DOHH2 (cell line): Measurements from ENCODE around the gene NAALAD2.

Experiments used
- EZH2phosphoT487 ChIP-seq: fragments of 200-600 bp; sonication (generic); IDR thresholded peaks from 2 replicates; pipeline ENCODE4 v1.6.1; 2017; ENCODE audit warnings: borderline replicate concordance, mild to moderate bottlenecking, antibody characterized with exemption, low read length, moderate library complexity, mixed read lengths
- TF ChIP-seq, protein P1 (sequence below): fragments of 200-600 bp; sonication (generic); IDR thresholded peaks from one replicate; pipeline ENCODE4 v1.5.1; 2014; ENCODE audit warnings: antibody characterized with exemption, mild to moderate bottlenecking, low read depth, low read length; ENCODE audit not compliant: poor library complexity, severe bottlenecking

DNA sequence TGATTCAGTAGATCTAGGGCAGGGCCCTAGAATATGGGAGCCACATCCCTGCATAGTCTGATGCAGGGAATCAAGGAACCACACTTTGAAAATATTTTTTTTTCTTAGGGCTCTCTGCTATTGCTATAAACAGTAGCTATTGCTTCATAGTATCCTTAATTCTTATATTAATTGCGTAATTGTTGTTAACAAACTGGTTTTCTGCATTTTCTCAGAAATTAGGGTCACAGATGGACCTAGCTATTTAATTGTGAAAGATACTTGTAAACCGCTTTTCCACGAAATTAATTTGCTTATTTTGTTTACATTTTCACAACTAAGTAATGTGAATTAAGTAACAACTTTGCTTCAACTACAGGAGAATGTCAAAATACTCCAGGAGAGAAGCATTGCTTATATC lies 34.1 kb downstream of the NAALAD2 start:
- TF ChIP-seq, protein P1, sequence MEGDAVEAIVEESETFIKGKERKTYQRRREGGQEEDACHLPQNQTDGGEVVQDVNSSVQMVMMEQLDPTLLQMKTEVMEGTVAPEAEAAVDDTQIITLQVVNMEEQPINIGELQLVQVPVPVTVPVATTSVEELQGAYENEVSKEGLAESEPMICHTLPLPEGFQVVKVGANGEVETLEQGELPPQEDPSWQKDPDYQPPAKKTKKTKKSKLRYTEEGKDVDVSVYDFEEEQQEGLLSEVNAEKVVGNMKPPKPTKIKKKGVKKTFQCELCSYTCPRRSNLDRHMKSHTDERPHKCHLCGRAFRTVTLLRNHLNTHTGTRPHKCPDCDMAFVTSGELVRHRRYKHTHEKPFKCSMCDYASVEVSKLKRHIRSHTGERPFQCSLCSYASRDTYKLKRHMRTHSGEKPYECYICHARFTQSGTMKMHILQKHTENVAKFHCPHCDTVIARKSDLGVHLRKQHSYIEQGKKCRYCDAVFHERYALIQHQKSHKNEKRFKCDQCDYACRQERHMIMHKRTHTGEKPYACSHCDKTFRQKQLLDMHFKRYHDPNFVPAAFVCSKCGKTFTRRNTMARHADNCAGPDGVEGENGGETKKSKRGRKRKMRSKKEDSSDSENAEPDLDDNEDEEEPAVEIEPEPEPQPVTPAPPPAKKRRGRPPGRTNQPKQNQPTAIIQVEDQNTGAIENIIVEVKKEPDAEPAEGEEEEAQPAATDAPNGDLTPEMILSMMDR, result no peak
- no peak for TF ChIP-seq EZH2phosphoT487
